Thoracic aorta (tissue), 2 donors: ENCODE data around the gene SAT2. TPM values are rescaled to one million over a fixed set of nuclear protein-coding genes. Genes with fewer than 3 reads are reported as not detected.

Experiments used
- ATAC-seq: fragments of 150-250 bp; one replicate; pipeline ENCODE4 v1.8.0; 2017; ENCODE audit warnings: low read depth; ENCODE audit not compliant: insufficient number of reproducible peaks, low FRiP score
- DNase-seq: peaks from one replicate; pipeline ENCODE4 v3.0.0-alpha.2; 2020; ENCODE audit warnings: low spot score
- H3K27ac ChIP-seq, 2 donors: fragments of 200-600 bp; sonication (generic); 1 replicate in 1 of 2; 2 replicates in 1 of 2; pipeline ENCODE4 v1.5.1; 2016; ENCODE audit warnings: mild to moderate bottlenecking in 2 of 2, moderate library complexity in 2 of 2
- H3K27me3 ChIP-seq: fragments of 200-600 bp; sonication (generic); replicated peaks from 2 replicates; pipeline ENCODE4 v1.6.0; 2016; ENCODE audit warnings: mild to moderate bottlenecking; ENCODE audit not compliant: insufficient read depth
- H3K36me3 ChIP-seq: fragments of 200-600 bp; sonication (generic); one replicate; pipeline ENCODE4 v1.5.1; 2016
- H3K4me1 ChIP-seq, 2 donors: fragments of 200-600 bp; sonication (generic); 1 replicate in 1 of 2; 2 replicates in 1 of 2; pipeline versions ENCODE4 v1.5.1 to v1.6.0; 2016; ENCODE audit warnings: low read depth in 2 of 2, mild to moderate bottlenecking in 1 of 2; ENCODE audit not compliant: control insufficient read depth in 1 of 2
- H3K4me3 ChIP-seq: fragments of 200-600 bp; sonication (generic); 2 replicates; pipeline ENCODE4 v1.5.1; 2016; ENCODE audit warnings: mild to moderate bottlenecking
- H3K9me3 ChIP-seq: fragments of 200-600 bp; sonication (generic); 2 replicates; pipeline ENCODE4 v1.5.1; 2016
- CTCF ChIP-seq: fragments of 200-600 bp; sonication (generic); IDR thresholded peaks from one replicate; pipeline ENCODE4 v1.5.1; 2019; ENCODE audit warnings: antibody characterized with exemption
- total RNA-seq, 2 donors: library from RNA; depleted of rRNA; stranded (reverse); fragments of >200 nt; gene quantifications; one replicate each; pipeline versions ENCODE4 v1.1.0 to v1.2.3, GENCODE V29; 2016

Gene SAT2
- total RNA-seq, 2 donors from 2014 or later, result 29.8 to 30.9 TPM

DNA sequence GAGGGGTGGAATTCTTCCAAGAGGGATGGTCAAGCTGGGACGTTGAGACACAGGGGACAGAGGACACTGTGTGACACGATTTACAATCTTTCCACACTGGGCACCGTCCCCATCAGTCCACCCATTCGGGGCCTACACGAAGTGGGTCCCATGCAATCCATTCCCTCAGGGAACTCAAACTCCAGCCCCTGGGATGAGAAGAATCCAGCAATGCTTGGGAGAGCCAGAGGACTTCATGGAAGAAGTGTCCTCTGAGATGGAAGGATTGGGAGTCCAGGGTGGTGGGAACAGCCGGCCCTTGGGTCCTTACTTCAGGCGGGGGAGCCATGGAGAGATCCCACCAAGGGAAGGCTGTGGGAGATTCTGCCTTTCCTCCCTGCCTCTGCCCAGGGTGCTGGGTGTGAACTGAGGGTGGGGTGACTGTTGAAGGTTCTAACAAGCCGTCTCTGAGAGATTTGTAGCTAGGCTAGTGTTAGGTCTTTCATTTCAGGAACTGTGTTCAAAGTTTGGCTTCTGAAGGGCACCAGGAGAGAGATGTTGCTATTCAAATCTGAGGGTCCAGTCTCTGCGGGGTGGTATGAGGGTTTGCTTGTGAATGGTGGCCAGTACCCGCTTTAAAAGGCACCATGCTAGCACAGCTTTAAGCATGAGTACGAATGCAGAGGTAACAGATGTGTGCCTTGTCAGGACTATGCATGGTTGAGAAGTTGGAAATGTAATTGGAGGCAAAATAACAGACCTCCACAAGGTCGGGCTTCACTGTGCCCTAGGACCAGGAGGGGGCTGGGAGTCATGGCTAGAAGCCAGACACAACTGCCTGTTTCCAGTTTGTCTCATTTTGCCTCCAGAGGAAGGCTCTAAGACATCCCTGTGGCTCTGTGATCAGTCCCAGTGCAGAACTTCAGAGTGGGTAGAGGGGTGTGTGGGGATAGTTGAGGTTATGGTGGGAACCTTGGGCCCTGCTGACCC, 25.1 kb upstream of the SAT2 start:
- H3K4me3 ChIP-seq, result no peak overlapping the region
- TF ChIP-seq CTCF, result no peak
- H3K9me3 ChIP-seq, result no peaks in the 10 kb centered on the region
- peaks cover 14 to 22% of the 10 kb centered on the region in 2 donors for H3K4me1 ChIP-seq
- DNase-seq (no peak), ATAC-seq (no peak)
- H3K27ac ChIP-seq, result no peak overlapping the region
- H3K27me3 ChIP-seq, result peaks cover 26% of the 10 kb centered on the region
- no peaks in the 10 kb centered on the region for H3K36me3 ChIP-seq

GRCh38 chr17:7651665-7652387, 24.2 kb upstream of the SAT2 start:
- no peak for TF ChIP-seq CTCF
- Histone ChIP-seq H3K4me3 (peak overlapping the region; percentile 63), H3K4me1 (peaks cover 14 to 22% of the 10 kb centered on the region in 2 donors), H3K36me3 (no peaks in the 10 kb centered on the region), H3K27me3 (peaks cover 26% of the 10 kb centered on the region), H3K9me3 (no peaks in the 10 kb centered on the region), H3K27ac (peak overlapping the region in 1 of 2 donors; percentile 12)
- no peak for DNase-seq
- ATAC-seq, result no peak

- TF ChIP-seq CTCF, result no peak
- ATAC-seq (no peak), DNase-seq (no peak)
- no peaks in the 10 kb centered on the region for H3K9me3 ChIP-seq
- H3K4me3 ChIP-seq, result peak overlapping the region; percentile 63
- H3K36me3 ChIP-seq, result no peaks in the 10 kb centered on the region
- peaks cover 26% of the 10 kb centered on the region for H3K27me3 ChIP-seq
- H3K4me1 ChIP-seq, result peaks cover 14 to 22% of the 10 kb centered on the region in 2 donors
- H3K27ac ChIP-seq, result peak overlapping the region in 1 of 2 donors; percentile 12
Measured at GRCh38 chr17:7651097-7651664, 23.6 kb upstream of the SAT2 start.

DNA sequence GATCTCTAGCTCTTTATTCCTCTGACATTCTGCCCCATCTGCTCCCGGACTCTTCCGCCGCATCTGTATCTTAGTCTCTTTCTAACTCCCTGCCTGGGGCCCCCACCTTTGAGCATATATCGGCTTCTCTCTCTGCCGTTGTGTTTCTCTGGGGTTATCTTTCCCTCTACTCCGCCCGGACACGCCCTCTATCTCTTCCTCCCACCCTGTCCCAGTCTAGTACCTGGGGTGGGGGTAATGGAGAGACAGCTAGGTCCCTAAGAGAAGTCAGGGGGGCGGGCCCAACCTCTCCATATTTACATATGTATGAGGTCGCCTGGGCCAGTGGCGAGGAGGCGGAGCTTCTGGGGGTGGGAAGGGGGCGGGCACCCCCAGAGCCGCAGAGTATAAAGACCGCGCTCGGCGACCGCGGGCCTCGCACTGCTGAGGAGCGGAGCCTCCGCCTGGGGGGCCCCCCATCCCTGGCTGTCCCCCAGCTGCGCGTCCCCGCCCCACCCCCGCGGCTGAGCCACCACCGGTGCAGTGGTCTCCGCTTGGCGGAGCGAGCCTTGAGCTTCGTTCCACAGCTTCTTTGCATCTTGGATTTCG, 23.0 kb upstream of the SAT2 start, which contains the start of gene ATP1B2:
TSS of gene ATP1B2 (plus strand) at position 418 of the 588 bp plus-strand sequence. CDS start 593 bp downstream, outside the sequence.
- peak within 1 kb of the TSS; percentile 63 for H3K4me3 ChIP-seq
- H3K27ac ChIP-seq, result peak within 1 kb of the TSS in 1 of 2 donors; percentile 12
- TF ChIP-seq CTCF, result no peak
- no peak for ATAC-seq
- H3K27me3 ChIP-seq, result peaks cover 26% of the 10 kb centered on the region
- H3K4me1 ChIP-seq, result peaks cover 14 to 22% of the 10 kb centered on the region in 2 donors
- no peaks in the 10 kb centered on the region for H3K36me3 ChIP-seq
- DNase-seq, result no peak
- no peaks in the 10 kb centered on the region for H3K9me3 ChIP-seq
